Breast epithelium (tissue), 4 donors: ENCODE measurements around the gene LRP1. TPM values are rescaled to one million over a fixed set of nuclear protein-coding genes. Genes with fewer than 3 reads are reported as not detected.

Source experiments
- DNase-seq, 2 donors: peaks; one replicate each; pipeline ENCODE4 v3.0.0-alpha.2; 2019; ENCODE audit warnings: low spot score in 2 of 2
- H3K27ac ChIP-seq, 2 donors: fragments of 200-600 bp; sonication (generic) in 1 of 2; one replicate each; pipeline ENCODE4 v1.5.1; 2016 to 2019; ENCODE audit warnings: mild to moderate bottlenecking in 1 of 2
- H3K27me3 ChIP-seq, 2 donors: fragments of 200-600 bp; sonication (generic) in 1 of 2; one replicate each; pipeline versions ENCODE4 v1.5.1 to v1.6.0; 2017 to 2019; ENCODE audit warnings: control low read depth in 1 of 2, mild to moderate bottlenecking in 1 of 2
- H3K36me3 ChIP-seq: fragments of 200-600 bp; one replicate; pipeline ENCODE4 v1.5.1; 2019
- H3K4me1 ChIP-seq, 2 donors: fragments of 200-600 bp; sonication (generic); one replicate each; pipeline ENCODE4 v1.5.1; 2016 to 2019; ENCODE audit warnings: control low read depth in 1 of 2
- H3K4me3 ChIP-seq, 3 donors: fragments of 200-600 bp; sonication (generic); 1 replicate in 2 of 3; 2 replicates in 1 of 3; pipeline ENCODE4 v1.5.1; 2016 to 2019; ENCODE audit warnings: mild to moderate bottlenecking in 3 of 3, moderate library complexity in 2 of 3
- H3K9me3 ChIP-seq, 2 donors: fragments of 200-600 bp; sonication (generic) in 1 of 2; one replicate each; pipeline ENCODE4 v1.5.1; 2016 to 2019; ENCODE audit warnings: control low read depth in 1 of 2
- POLR2A ChIP-seq: fragments of 450-650 bp; IDR thresholded peaks from one replicate; pipeline ENCODE4 v1.6.1; 2016; ENCODE audit warnings: antibody characterized with exemption, mild to moderate bottlenecking, moderate library complexity
- POLR2AphosphoS5 ChIP-seq, 3 donors: sonication (generic); formaldehyde crosslinking; IDR thresholded peaks; one replicate each; pipeline ENCODE4 v1.6.1; 2017; ENCODE audit warnings: antibody characterized with exemption in 3 of 3
- intact Hi-C: fragments of 100-400 bp; cut with DNase I; formaldehyde crosslinking; loops from one replicate; pipeline ENCODE4 v1.15.1; 2023; ENCODE audit warnings: low total_unique reads
- total RNA-seq, 3 donors: library from RNA; depleted of rRNA; stranded (reverse); fragments of >200 nt; gene quantifications; one replicate each; pipeline ENCODE4 v1.1.0, GENCODE V29; 2016
- TF ChIP-seq, protein P1 (sequence below), 3 donors: fragments of 450-650 bp; IDR thresholded peaks; one replicate each; pipeline ENCODE4 v1.5.1; 2016 to 2017; ENCODE audit warnings: antibody characterized with exemption in 3 of 3, mild to moderate bottlenecking in 3 of 3, moderate library complexity in 3 of 3

LRP1 gene
- total RNA-seq, 3 donors from 2014 or later = 102 to 894 (median 240) TPM

DNA sequence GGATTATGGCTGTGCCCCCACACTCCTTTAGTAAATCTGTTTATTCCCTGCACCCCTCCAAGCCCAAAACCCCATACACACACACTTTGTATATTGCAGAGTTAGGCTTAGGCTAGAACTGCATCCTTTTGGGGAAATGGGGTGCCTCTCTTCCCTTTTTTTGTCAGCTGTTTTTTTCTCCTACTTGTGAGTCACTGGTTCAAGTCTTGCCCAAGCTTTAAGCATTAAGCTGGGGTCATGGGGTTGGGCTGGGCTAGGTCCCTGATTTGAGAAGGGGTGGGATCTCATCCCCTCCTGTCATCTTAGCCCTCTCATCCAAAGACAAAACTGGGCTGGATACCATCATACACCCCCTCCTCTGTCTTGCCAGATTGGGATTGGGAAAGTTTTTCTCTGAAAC, 1.6 kb downstream of the LRP1 start:
- Histone ChIP-seq H3K27me3 (no peaks in the 10 kb centered on the region), H3K4me1 (peaks cover 0 to 3% of the 10 kb centered on the region in 2 donors), H3K4me3 (peak overlapping the region; percentile 63 to 82 (median 67)), H3K36me3 (no peaks in the 10 kb centered on the region), H3K27ac (peak overlapping the region; percentile 93 to 97), H3K9me3 (no peaks in the 10 kb centered on the region)
- DNase-seq = no peak
- TF ChIP-seq POLR2A (no peak), POLR2AphosphoS5 (IDR thresholded peaks at IDR 0.05) (peak in 1 of 3 donors; percentile 69)
- TF ChIP-seq, protein P1, sequence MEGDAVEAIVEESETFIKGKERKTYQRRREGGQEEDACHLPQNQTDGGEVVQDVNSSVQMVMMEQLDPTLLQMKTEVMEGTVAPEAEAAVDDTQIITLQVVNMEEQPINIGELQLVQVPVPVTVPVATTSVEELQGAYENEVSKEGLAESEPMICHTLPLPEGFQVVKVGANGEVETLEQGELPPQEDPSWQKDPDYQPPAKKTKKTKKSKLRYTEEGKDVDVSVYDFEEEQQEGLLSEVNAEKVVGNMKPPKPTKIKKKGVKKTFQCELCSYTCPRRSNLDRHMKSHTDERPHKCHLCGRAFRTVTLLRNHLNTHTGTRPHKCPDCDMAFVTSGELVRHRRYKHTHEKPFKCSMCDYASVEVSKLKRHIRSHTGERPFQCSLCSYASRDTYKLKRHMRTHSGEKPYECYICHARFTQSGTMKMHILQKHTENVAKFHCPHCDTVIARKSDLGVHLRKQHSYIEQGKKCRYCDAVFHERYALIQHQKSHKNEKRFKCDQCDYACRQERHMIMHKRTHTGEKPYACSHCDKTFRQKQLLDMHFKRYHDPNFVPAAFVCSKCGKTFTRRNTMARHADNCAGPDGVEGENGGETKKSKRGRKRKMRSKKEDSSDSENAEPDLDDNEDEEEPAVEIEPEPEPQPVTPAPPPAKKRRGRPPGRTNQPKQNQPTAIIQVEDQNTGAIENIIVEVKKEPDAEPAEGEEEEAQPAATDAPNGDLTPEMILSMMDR (IDR thresholded peaks at IDR 0.05) = no peak
- intact Hi-C loops = no loop called here

DNA sequence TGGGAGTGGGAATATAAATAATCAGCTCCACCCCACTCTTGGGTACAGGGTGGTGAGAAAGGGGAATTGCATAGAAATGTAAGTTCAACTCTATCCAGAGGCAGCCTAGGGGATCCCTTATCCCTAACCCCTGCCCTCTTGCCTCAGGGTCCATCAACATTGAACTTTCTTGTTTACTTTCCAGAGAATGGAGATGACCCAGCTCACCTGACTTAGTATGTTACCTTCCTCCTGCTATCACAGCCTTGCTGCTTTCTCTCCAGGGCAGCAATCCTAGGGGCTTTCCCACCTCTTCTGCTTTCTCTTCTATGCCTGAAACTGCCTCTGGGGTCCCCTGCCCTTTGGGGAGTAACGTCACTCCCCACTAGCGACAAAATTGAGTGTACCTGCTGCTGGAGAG, 2.7 kb downstream of the LRP1 start:
- intact Hi-C loops = no loop called here
- DNase-seq = no peak
- H3K27ac ChIP-seq = peak overlapping the region; percentile 93 to 97

DNA sequence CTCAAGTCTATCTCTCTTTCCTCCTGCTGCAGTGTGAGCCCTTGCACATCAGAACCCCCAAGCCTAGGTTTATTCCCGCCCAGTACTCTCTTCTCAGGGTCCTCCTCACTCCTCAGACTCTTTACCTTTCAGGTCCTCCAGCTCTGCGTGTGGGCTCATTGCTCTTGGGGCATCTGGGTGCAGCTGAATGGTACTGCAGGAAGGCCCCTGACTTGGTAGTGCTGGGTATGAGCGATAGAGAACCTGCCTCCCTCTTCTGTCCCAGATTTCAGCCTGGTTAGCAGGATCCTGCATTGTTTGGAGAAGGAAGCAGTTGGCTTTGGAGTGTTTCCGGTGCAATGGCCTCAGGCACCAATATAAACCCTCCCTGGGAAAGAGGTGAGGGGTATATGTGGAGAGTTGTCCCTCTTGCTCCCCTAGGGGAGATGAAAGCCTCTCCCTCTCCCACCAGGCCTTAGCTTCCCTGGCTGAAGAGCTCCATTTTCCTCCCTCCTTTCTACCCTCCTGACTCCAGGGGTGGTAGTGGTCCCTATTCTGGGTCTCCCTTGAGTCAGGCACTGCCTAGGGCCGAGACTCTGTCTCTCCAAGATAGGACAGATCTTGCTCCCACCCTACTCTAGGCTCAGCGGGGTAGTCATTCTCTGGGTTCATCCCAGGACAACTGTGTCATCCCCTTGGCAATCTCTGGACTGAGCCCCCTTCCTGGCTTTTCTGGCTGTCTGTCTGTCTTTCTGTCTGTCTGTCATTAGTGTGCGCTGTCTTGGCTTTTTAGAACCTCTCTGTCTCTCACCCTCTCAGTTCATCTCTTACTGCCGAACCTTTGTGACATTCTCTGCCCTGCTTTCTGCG, 3.8 kb downstream of the LRP1 start:
- Histone ChIP-seq H3K27me3 (no peaks in the 10 kb centered on the region), H3K9me3 (no peaks in the 10 kb centered on the region), H3K36me3 (no peaks in the 10 kb centered on the region), H3K4me1 (no peaks in the 10 kb centered on the region), H3K27ac (peak overlapping the region; percentile 65 to 93), H3K4me3 (peak overlapping the region; percentile 63 to 82 (median 67))
- intact Hi-C loops = no loop called here
- TF ChIP-seq POLR2AphosphoS5 (IDR thresholded peaks at IDR 0.05) (no peak), POLR2A (no peak)
- TF ChIP-seq, protein P1 (IDR thresholded peaks at IDR 0.05) = no peak
- no peak for DNase-seq

More for the DNA sequence above, 2.7 kb downstream of the LRP1 start:
- Histone ChIP-seq H3K4me1 (peaks cover 0 to 3% of the 10 kb centered on the region in 2 donors), H3K4me3 (peak overlapping the region; percentile 63 to 82 (median 67)), H3K36me3 (no peaks in the 10 kb centered on the region), H3K9me3 (no peaks in the 10 kb centered on the region), H3K27me3 (no peaks in the 10 kb centered on the region)
- TF ChIP-seq POLR2A (no peak), POLR2AphosphoS5 (IDR thresholded peaks at IDR 0.05) (no peak)
- TF ChIP-seq, protein P1 (IDR thresholded peaks at IDR 0.05) = no peak

DNA sequence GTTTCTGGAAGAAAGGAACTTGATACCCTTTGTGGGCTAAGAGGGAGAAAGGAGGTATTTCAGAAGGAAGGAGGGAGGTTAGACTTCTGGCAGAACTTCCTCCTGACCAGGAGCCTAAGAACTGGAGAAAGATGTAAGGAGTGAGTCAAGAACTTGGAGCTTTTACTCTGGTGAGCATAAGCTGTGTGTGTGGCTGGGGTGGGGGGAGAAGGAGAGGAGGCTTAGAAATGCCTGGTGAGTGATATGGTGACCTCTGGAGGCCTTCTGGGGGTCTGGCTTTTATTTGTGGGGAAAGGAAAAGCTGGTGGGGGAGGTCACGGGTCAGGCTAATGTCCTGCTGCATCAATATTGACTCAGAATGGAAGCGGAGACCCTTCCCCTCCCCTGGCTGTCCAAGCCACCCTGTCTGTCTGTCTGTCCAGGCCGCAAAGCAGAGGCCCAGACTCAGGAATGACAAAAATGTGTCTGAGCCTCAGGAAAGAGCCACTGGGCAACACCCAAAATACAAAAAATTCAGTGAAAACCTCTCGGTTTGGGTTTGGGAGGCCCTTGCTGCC, 4.8 kb downstream of the LRP1 start:
- intact Hi-C loops = no loop called here

More for the DNA sequence above, 4.8 kb downstream of the LRP1 start:
- H3K36me3 ChIP-seq = no peaks in the 10 kb centered on the region
- H3K4me3 ChIP-seq = peak overlapping the region; percentile 63 to 82 (median 67)
- H3K9me3 ChIP-seq = no peaks in the 10 kb centered on the region
- no peaks in the 10 kb centered on the region for H3K4me1 ChIP-seq
- DNase-seq = no peak
- peak overlapping the region; percentile 65 to 93 for H3K27ac ChIP-seq
- no peaks in the 10 kb centered on the region for H3K27me3 ChIP-seq
- TF ChIP-seq POLR2AphosphoS5 (IDR thresholded peaks at IDR 0.05) = no peak
- TF ChIP-seq, protein P1 (IDR thresholded peaks at IDR 0.05) = no peak
- no peak for TF ChIP-seq POLR2A
